SK-N-SH (cell line): Measurements from ENCODE around the gene PXDC1. TPM values are rescaled to one million over a fixed set of nuclear protein-coding genes. Genes with fewer than 3 reads are reported as not detected.

Experiments used
- CTCF ChIA-PET: fragments of 300-600, 350-600 bp; formaldehyde crosslinking; extraction: SDS; loops from one replicate; lab custom pipeline; 2021; lab: Yijun Ruan, JAX
- POLR2A ChIA-PET: fragments of 350-600 bp; sonication (Branson Sonifier 250); formaldehyde crosslinking; extraction: SDS; loops from one replicate; lab custom pipeline; 2020; ENCODE audit warnings: antibody characterized with exemption, inconsistent platforms; lab: Yijun Ruan, JAX
- DNase-seq: peaks from one replicate; pipeline ENCODE4 v3.0.0; 2012
- H2AFZ ChIP-seq: fragments of 200-600 bp; sonication (generic); 2 replicates; pipeline ENCODE4 v1.8.1; 2016; ENCODE audit warnings: antibody characterized with exemption, mild to moderate bottlenecking, low read depth
- H3F3A ChIP-seq: fragments of 200-600 bp; sonication (generic); replicated peaks from 2 replicates; pipeline ENCODE3; 2016; ENCODE audit warnings: antibody characterized with exemption, mild to moderate bottlenecking; ENCODE audit not compliant: insufficient read depth
- H3K27ac ChIP-seq, 2 experiments: fragments of 200-500 bp in 1 of 2; fragments of 200-600 bp in 1 of 2; sonication (Bioruptor generic) in 1 of 2; sonication (generic), shearing (Covaris generic) in 1 of 2; 2 replicates each; pipeline versions ENCODE4 v1.5.1 to v1.6.1; 2014 to 2016; ENCODE audit warnings: low read depth in 2 of 2, inconsistent platforms in 1 of 2, low read length in 1 of 2, mild to moderate bottlenecking in 1 of 2, mixed read lengths in 1 of 2
- H3K27me3 ChIP-seq: fragments of 200-600 bp; sonication (generic), shearing (Covaris generic); 2 replicates; pipeline ENCODE4 v1.6.1; 2016; ENCODE audit warnings: mixed run types; ENCODE audit not compliant: insufficient read depth
- H3K36me3 ChIP-seq, 2 experiments: fragments of 200-500 bp in 1 of 2; fragments of 200-600 bp in 1 of 2; sonication (Bioruptor generic) in 1 of 2; sonication (generic) in 1 of 2; replicated peaks in 1 of 2; 2 replicates each; pipeline versions ENCODE3 to v1.5.1; 2014 to 2016; ENCODE audit warnings: low read length in 1 of 2, mild to moderate bottlenecking in 1 of 2; ENCODE audit not compliant: insufficient read depth in 2 of 2, control insufficient read depth in 1 of 2
- H3K4me1 ChIP-seq, 2 experiments: fragments of 200-500 bp in 1 of 2; fragments of 200-600 bp in 1 of 2; sonication (Bioruptor generic) in 1 of 2; sonication (generic), shearing (Covaris generic) in 1 of 2; 2 replicates each; pipeline versions ENCODE4 v1.5.1 to v1.6.1; 2014 to 2016; ENCODE audit warnings: low read depth in 1 of 2, low read length in 1 of 2, mixed run types in 1 of 2; ENCODE audit not compliant: insufficient read depth in 2 of 2, control insufficient read depth in 1 of 2
- H3K4me2 ChIP-seq: fragments of 200-600 bp; sonication (generic), shearing (Covaris generic); 2 replicates; pipeline ENCODE4 v1.6.1; 2017; ENCODE audit warnings: mixed run types
- H3K4me3 ChIP-seq, 2 experiments: fragments of 200-500 bp in 1 of 2; fragments of 200-600 bp in 1 of 2; sonication (Bioruptor generic) in 1 of 2; sonication (generic), shearing (Covaris generic) in 1 of 2; 2 replicates each; pipeline versions ENCODE4 v1.5.1 to v1.8.1; 2014 to 2016; ENCODE audit warnings: low read depth in 2 of 2, inconsistent platforms in 1 of 2, low read length in 1 of 2, mild to moderate bottlenecking in 1 of 2, mixed read lengths in 1 of 2, moderate library complexity in 1 of 2
- H3K79me2 ChIP-seq: fragments of 200-600 bp; sonication (generic); 2 replicates; pipeline ENCODE4 v1.8.1; 2017; ENCODE audit warnings: mild to moderate bottlenecking; ENCODE audit not compliant: insufficient read depth
- H3K9ac ChIP-seq: fragments of 200-600 bp; sonication (generic); 2 replicates; pipeline ENCODE4 v1.6.1; 2017; ENCODE audit warnings: mixed run types
- H3K9me2 ChIP-seq: fragments of 200-600 bp; sonication (generic); 2 replicates; pipeline ENCODE4 v1.6.1; 2017; ENCODE audit warnings: mixed run types
- H3K9me3 ChIP-seq: fragments of 200-600 bp; sonication (generic); 2 replicates; pipeline ENCODE4 v1.6.1; 2017; ENCODE audit warnings: mixed run types, mild to moderate bottlenecking, moderate library complexity
- H4K20me1 ChIP-seq: fragments of 200-600 bp; sonication (generic); 2 replicates; pipeline ENCODE4 v1.6.1; 2017; ENCODE audit warnings: mild to moderate bottlenecking, mixed run types; ENCODE audit not compliant: insufficient read depth
- CTCF ChIP-seq: fragments of 200-600 bp; sonication (generic); IDR thresholded peaks from 2 replicates; pipeline ENCODE4 v1.6.1; 2017; ENCODE audit warnings: antibody characterized with exemption, mild to moderate bottlenecking, moderate library complexity
- ELF1 ChIP-seq: IDR thresholded peaks from 2 replicates; pipeline ENCODE4 v1.4.0; 2012
- FOSL2 ChIP-seq: IDR thresholded peaks from 2 replicates; pipeline ENCODE4 v1.4.0; 2012; ENCODE audit warnings: low read depth, mild to moderate bottlenecking, moderate library complexity, borderline replicate concordance
- GABPA ChIP-seq: IDR thresholded peaks from 2 replicates; pipeline ENCODE4 v1.4.0; 2012; ENCODE audit warnings: low read depth, mild to moderate bottlenecking
- GATA2 ChIP-seq: sonication (generic); formaldehyde crosslinking; IDR thresholded peaks from 2 replicates; pipeline ENCODE4 v1.5.0; 2020; ENCODE audit warnings: mild to moderate bottlenecking, missing genetic modification reagents
- IRF3 ChIP-seq: fragments of 150-350 bp; IDR thresholded peaks from 2 replicates; pipeline ENCODE4 v1.6.1; 2016; ENCODE audit warnings: mild to moderate bottlenecking, low read depth, low read length
- MAX ChIP-seq: IDR thresholded peaks from 2 replicates; pipeline ENCODE4 v1.4.0; 2012; ENCODE audit warnings: low read depth
- MXI1 ChIP-seq: IDR thresholded peaks from 2 replicates; pipeline ENCODE4 v1.6.1; 2012; ENCODE audit warnings: mild to moderate bottlenecking, low read depth, low read length, improper control_type of control experiment
- NFIC ChIP-seq: IDR thresholded peaks from 2 replicates; pipeline ENCODE4 v1.4.0; 2012; ENCODE audit warnings: borderline replicate concordance
- NRF1 ChIP-seq: IDR thresholded peaks from 2 replicates; pipeline ENCODE4 v1.6.1; 2012; ENCODE audit warnings: low read depth, mild to moderate bottlenecking, low read length
- RXRA ChIP-seq: IDR thresholded peaks from 2 replicates; pipeline ENCODE4 v1.4.0; 2012; ENCODE audit warnings: low read depth, mild to moderate bottlenecking, borderline replicate concordance
- SMC3 ChIP-seq: IDR thresholded peaks from 2 replicates; pipeline ENCODE4 v1.6.1; 2012; ENCODE audit warnings: low read depth, low read length, improper control_type of control experiment
- TEAD4 ChIP-seq: IDR thresholded peaks from 2 replicates; pipeline ENCODE4 v1.4.0; 2012; ENCODE audit warnings: mild to moderate bottlenecking, borderline replicate concordance; ENCODE audit not compliant: insufficient read depth
- USF1 ChIP-seq: IDR thresholded peaks from 2 replicates; pipeline ENCODE4 v1.4.0; 2012; ENCODE audit warnings: low read depth, borderline replicate concordance
- USF2 ChIP-seq: fragments of 150-350 bp; IDR thresholded peaks from 2 replicates; pipeline ENCODE4 v1.6.1; 2017; ENCODE audit warnings: antibody characterized with exemption, low read length, low read depth, borderline replicate concordance
- YY1 ChIP-seq: IDR thresholded peaks from 2 replicates; pipeline ENCODE4 v1.4.0; 2012; ENCODE audit warnings: low read depth, mild to moderate bottlenecking
- WGBS: methylation state at CpG from one replicate; pipeline ENCODE4 v1.1.6; 2017; ENCODE audit warnings: low lambda C conversion rate; 5-methylcytosine and 5-hydroxymethylcytosine counted together
- polyA plus RNA-seq, 3 experiments: library from polyadenylated mRNA; depleted of rRNA; stranded (reverse); fragments of >200 nt; gene quantifications; 2 replicates each; pipeline ENCODE4 v1.2.3, GENCODE V29; 2012

Gene PXDC1
- polyA plus RNA-seq, 1 of the 3 experiments (the other 2 are of a cell fraction): 14.1 TPM

GRCh38 chr6:3724451-3725144 lies 26.9 kb downstream of the PXDC1 start:
- ChIA-PET POLR2A (no interaction called here), CTCF (interaction anchor here (2.4 kb wide), 1 partner anchor 7 kb away, joined by 10 read pairs; no protein-coding TSS in a partner anchor)
- H3K9me2 ChIP-seq: no peaks in the 10 kb centered on the region
- peaks cover 12% of the 10 kb centered on the region for H3F3A ChIP-seq
- WGBS: 90% methylated on average over 17 of the region's 22 CpGs
- H3K9ac ChIP-seq: no peak overlapping the region
- peaks cover 49 to 76% of the 10 kb centered on the region in 2 experiments for H3K36me3 ChIP-seq
- no peaks in the 10 kb centered on the region for H3K9me3 ChIP-seq
- peaks cover 70% of the 10 kb centered on the region for H4K20me1 ChIP-seq
- no peak overlapping the region for H3K4me2 ChIP-seq
- no peak overlapping the region for H2AFZ ChIP-seq
- H3K4me1 ChIP-seq: no peaks in the 10 kb centered on the region
- no peak overlapping the region for H3K27ac ChIP-seq
- no peak for DNase-seq
- TF ChIP-seq SMC3: no peak
- no peak for TF ChIP-seq MAX
- no peak for TF ChIP-seq GATA2 (CRISPR knock-in tag)
- no peak for TF ChIP-seq USF1
- no peak for TF ChIP-seq MXI1
- no peak overlapping the region for H3K4me3 ChIP-seq
- no peaks in the 10 kb centered on the region for H3K27me3 ChIP-seq
- H3K79me2 ChIP-seq: peaks cover 45% of the 10 kb centered on the region

- TF ChIP-seq IRF3: no peak
- no peak for TF ChIP-seq NRF1
- no peak for TF ChIP-seq FOSL2
- no peak for TF ChIP-seq MXI1
- H4K20me1 ChIP-seq: peaks cover 64% of the 10 kb centered on the region
- 91% methylated on average over 18 of the region's 18 CpGs for WGBS
- H3K9ac ChIP-seq: no peak overlapping the region
- H3K9me3 ChIP-seq: no peaks in the 10 kb centered on the region
- no peak overlapping the region for H3K4me2 ChIP-seq
- no peak overlapping the region for H3K27ac ChIP-seq
- H3K79me2 ChIP-seq: peaks cover 39% of the 10 kb centered on the region
- ChIA-PET POLR2A (no interaction called here), CTCF (interaction anchor here (2.4 kb wide), 1 partner anchor 8 kb away, joined by 10 read pairs; no protein-coding TSS in a partner anchor)
- DNase-seq: no peak
- peaks cover 45 to 71% of the 10 kb centered on the region in 2 experiments for H3K36me3 ChIP-seq
- no peaks in the 10 kb centered on the region for H3K27me3 ChIP-seq
- peaks cover 12% of the 10 kb centered on the region for H3F3A ChIP-seq
- no peak overlapping the region for H3K4me3 ChIP-seq
- no peaks in the 10 kb centered on the region for H3K9me2 ChIP-seq
- no peaks in the 10 kb centered on the region for H3K4me1 ChIP-seq
- H2AFZ ChIP-seq: no peak overlapping the region
Measured at GRCh38 chr6:3723966-3724365, 27.5 kb downstream of the PXDC1 start.

- Histone ChIP-seq H3K36me3 (peaks cover 39 to 67% of the 10 kb centered on the region in 2 experiments), H3K9ac (no peak overlapping the region), H3K27ac (no peak overlapping the region), H3K4me3 (no peak overlapping the region), H3K9me2 (no peaks in the 10 kb centered on the region), H3K4me1 (no peaks in the 10 kb centered on the region), H3F3A (peaks cover 12% of the 10 kb centered on the region), H3K27me3 (no peaks in the 10 kb centered on the region), H3K4me2 (no peak overlapping the region), H4K20me1 (peaks cover 57% of the 10 kb centered on the region), H3K79me2 (peaks cover 32% of the 10 kb centered on the region), H3K9me3 (no peaks in the 10 kb centered on the region), H2AFZ (no peak overlapping the region)
- ChIA-PET POLR2A (no interaction called here), CTCF (interaction anchor here (2.4 kb wide), 1 partner anchor 9 kb away, joined by 10 read pairs; no protein-coding TSS in a partner anchor)
- no peak for DNase-seq
- 96% methylated on average over 6 of the region's 8 CpGs for WGBS
- TF ChIP-seq GABPA (no peak), YY1 (no peak), CTCF (no peak), ELF1 (no peak), NFIC (no peak), RXRA (no peak), USF1 (no peak), USF2 (no peak), TEAD4 (no peak)
Measured at GRCh38 chr6:3723251-3723650, 28.3 kb downstream of the PXDC1 start.
